ENCODE data around the gene RC3H2.
A peak's percentile ranks its signal among the peaks of the same experiment; 100 is the strongest.

Gene RC3H2

DNA sequence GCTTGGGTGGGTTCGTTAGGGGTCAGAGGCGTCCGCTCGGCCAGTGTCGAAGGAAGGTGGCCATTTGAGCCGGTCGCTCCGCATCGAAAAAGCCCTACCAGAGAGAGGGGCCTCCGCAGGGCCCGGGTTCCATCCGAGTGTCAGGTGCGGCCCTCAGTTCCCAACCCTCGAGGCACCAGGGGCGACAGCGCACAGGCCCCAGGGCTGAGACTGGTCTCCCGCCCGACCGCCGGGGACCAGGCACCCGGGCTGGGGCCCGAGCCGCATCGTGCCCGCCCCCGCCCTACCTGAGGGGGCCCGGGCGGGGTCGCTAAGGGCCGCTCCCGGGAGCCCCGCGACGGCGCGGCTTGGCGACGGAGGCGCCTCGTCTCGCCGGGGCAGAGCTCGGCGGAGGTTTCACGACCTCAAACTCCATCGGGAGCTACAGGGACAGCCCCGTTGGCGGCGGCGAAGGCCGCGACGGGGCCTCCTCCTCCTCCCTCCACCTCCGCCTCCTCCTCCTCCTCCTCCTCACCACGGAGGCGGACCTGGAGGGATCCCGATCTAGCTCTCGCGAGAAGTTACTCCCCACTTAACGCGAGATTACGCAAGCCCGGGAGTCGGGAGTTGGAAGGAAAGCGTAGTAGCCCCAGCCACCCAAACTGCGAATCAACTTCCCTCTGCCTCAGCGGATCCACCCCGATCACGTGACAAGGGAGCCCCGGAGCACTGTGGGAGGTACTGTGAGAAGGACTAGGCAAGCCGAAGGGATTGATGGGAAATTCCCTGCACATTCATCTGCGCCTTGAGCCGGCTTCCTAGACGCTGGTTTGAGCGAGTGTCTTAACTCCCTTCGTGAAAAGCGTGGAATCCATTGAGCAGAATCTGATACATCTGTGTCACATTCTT is at the start of gene RC3H2:
RC3H2 (minus strand) TSS at position 537 of the 888 bp plus-strand sequence. CDS start 7,850 bp downstream, outside the sequence.
- peak; percentile 100 for DNase-seq (ENCODE audit: low read depth)

DNA sequence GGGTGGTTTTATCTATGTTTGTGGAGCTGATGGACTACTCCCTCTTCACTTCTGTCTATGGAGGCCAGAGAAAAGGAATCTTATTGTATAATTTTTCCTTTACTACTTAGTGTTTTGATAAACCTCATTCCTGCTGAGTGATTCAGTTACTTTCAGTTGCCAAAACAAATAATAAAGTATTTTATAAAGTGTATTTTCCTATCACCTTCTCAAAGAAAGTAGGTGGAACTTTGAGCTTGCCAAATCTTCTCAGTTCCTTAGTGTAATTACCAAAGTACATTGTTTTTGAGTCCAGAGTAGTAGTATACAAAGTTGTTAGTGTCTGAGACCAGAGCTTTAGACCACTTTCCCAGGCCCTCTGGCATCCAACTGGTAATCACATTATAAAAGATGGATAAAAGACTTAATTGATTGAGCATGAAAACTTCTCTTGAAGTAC is 49.1 kb upstream of the RC3H2 start:
- peak; percentile 49 for DNase-seq (ENCODE audit: low read depth)

DNA sequence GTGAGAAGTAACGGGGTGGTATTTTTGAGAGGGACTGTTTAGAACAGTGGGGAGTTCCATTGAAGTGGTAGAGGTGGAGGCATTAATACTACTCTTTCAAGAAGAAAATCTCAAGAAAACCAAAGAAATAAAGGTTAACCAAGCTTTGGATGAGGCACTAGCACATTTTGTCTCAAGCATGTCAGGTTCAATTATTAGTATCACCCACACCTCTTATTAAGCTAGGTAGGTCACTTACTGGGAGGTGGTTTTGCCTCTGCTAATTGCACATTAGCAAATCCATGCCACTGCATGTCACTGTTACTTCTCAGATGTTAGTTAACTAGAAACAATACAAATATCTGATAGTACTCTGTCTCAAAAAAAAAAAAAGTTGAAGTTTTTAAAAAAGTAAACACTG is 45.9 kb upstream of the RC3H2 start:
- no peak for DNase-seq (ENCODE audit: low read depth)

DNA sequence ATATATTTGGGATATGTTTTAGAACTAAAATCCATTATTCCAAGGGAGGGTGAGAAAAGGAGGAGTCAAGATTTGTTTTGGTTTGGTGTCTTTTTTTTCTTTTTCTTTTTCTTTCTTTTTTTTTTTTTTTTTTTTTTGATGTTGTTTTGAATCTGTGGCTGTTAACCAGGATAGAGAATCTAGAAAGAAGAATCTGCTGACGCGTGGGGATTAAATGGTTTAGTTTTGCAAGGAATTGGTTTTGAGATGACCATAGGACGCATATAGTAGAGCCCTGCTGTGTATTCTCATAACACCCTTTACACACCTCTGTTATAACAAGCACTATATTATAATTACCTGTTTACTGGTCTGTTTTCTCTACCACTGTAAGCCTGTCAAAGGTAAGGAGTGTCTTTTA is 45.1 kb upstream of the RC3H2 start:
- no peak for DNase-seq (ENCODE audit: low read depth)

DNA sequence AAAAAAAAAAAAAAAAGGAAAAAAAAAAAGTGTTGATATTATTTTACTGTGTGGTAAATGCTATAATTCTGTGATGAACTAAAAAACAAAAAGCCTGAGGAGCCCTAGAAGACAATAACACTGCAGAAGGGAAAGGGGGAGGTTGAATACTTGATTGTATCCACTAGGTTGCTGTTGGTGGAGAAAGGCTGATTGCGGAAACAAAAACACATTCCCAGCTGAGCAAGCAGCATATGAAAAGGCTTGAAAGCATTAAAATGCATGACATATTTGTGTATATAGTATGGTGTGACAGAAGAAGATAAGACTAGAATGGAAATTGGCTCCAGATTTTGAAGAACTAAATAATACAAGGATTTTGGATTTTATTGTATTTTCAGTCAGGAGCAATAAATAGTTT is 44.5 kb upstream of the RC3H2 start:
- DNase-seq (ENCODE audit: low read depth): no peak

DNA sequence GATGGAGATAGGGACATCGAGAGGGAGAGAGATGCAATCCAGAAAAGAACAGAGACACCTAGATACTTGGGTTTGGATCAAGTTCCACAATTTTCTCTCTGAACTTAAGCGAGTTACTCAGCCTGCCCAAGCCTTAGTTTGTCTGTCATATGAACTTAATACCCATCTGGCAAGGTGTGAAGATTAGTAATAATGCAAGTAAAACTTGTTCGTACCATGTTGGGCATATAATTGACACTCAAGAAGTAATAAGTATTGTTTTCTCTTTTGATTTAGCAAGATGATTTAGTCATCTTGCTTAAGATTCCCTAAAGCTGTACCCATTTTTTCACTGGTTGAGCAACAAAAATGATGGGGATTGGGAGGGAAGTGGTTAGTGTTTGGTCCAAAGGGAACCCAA is 43.2 kb upstream of the RC3H2 start:
- DNase-seq (ENCODE audit: low read depth): no peak

DNA sequence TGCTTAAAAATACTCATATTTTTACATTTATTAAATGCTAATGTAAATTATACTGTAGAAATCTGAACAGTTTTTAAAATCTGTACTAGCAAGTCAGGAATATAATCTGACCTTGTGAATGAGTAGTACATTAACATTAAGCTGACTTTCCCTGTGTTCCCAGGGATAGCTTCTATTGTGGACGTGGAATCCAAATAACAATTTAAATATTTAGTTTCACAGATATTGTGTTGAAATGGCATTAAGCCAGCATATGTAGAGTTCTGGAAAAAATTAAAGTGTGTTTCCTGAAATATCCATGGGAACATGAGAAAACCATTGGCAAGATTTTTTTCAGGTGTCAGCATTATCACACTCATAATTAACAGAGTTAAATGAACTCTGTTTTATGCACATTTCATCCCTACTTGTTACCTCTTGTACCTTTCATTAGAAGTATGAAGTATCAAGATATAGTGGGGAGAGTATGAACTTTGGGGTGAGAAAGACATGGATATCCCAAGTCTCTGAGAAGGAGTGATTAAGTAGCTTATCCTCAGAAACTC is 41.4 kb upstream of the RC3H2 start:
- no peak for DNase-seq (ENCODE audit: low read depth)

DNA sequence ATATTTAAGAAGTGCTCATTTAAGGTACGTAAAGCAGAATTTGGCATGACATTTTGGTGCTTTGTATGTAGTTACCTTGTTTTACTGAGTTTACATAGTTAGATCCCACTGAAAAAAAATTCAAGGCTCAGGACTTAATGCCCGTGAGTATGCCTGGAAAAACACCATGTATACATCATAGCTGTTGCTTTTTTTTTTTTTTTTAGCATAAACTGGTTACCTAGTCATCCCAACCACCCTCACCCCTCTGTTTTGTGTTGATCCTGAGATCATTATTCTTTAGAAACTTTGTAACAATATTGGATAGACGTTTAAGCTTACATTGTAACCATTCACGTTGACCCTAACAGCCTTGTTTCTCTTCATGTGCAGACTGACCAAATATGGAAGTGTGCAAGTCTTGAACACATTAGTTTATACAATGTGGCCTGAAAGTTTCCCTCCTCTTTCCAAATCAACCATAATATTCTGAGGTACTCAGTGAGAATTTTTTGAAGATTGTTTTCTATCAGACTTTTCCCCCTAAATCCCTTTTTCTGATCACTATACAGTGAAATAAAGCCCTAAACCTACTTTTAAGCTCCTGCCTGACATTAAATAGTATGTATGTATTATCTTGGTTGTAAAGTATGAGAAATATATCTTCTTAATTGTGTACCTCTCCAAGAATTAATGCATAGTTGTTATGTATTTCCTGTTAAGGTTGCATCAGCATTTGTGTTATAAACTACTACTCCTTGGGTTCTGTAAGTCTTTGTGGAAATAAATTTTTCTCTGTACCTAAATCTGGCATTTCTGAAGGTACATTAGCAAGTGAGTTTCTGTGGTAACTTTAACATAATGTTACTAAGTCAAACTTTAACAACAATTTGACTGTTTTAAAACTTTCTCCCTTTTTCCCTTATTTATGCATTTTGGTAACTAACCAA is 40.1 kb upstream of the RC3H2 start:
- no peak for DNase-seq (ENCODE audit: low read depth)

GRCh38 chr9:122941582-122942234 is 36.5 kb upstream of the RC3H2 start:
- DNase-seq (ENCODE audit: low read depth): peak; percentile 64

DNA sequence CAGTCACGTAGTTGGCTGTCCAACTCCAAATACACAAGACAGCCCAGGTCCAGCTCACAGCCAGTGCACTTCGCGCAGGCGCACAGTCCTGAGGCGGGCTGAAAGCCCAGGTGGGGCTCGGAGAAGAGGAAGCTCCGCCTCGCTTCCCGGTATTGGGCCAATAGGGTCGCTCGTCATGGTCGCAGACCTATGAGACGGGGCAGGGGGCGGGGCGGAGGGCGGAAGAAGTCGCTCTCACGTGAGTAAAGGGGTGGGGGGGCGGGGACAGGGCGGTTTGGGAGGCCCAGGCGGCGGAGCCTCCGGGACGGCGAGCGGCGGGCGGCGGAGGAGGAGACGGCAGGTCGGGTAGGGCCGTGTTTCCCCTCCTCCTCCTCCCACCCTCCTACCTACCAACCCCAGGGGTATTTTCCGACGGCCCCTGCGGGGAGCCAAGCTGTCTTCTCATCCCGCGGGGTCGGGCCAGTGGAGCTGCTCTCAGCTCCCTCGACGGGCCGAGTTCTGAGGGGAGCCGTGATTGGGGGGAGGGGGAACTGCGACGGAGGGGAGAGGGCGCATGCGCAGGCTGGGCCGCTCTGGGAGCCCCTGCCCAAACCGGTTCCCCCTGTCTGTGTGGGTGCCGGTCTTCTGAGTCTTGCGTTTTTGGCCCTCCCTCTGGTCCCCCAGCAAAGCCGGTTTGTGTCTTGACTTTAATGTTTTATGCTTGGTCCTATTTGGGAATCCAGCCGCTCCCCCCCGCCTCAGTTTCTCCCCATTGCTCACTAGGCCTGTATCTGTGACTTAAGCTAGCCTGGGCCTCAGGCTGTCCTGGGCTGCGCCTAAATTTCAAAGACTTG is 35.8 kb upstream of the RC3H2 start, which contains the start of gene RABGAP1:
RABGAP1 (plus strand) TSS at position 272 of the 833 bp plus-strand sequence. CDS start 16,040 bp downstream, outside the sequence.
- DNase-seq (ENCODE audit: low read depth): peak; percentile 99

DNA sequence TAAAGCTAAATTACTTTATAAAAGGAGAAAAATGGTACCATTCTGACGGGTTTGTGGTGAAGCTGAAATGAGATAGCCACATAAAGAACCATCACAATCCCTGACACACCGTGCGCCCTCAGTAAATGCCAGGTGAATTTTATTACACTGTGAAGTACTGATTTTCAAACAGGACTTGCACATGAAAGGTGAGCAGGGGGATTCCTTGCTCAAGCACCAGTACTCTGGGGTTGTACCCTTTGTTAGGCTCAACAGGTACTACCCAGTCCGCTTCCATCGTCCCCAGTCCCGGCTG is 35.2 kb upstream of the RC3H2 start:
- DNase-seq (ENCODE audit: low read depth): no peak

GRCh38 chr9:122939601-122940000 is 34.4 kb upstream of the RC3H2 start:
- no peak for DNase-seq (ENCODE audit: low read depth)

- no peak for DNase-seq (ENCODE audit: low read depth)
These were observed 31.7 kb upstream of the RC3H2 start for GRCh38 chr9:122936883-122937282.

GRCh38 chr9:122936464-122936863 is 31.3 kb upstream of the RC3H2 start:
- no peak for DNase-seq (ENCODE audit: low read depth)

DNA sequence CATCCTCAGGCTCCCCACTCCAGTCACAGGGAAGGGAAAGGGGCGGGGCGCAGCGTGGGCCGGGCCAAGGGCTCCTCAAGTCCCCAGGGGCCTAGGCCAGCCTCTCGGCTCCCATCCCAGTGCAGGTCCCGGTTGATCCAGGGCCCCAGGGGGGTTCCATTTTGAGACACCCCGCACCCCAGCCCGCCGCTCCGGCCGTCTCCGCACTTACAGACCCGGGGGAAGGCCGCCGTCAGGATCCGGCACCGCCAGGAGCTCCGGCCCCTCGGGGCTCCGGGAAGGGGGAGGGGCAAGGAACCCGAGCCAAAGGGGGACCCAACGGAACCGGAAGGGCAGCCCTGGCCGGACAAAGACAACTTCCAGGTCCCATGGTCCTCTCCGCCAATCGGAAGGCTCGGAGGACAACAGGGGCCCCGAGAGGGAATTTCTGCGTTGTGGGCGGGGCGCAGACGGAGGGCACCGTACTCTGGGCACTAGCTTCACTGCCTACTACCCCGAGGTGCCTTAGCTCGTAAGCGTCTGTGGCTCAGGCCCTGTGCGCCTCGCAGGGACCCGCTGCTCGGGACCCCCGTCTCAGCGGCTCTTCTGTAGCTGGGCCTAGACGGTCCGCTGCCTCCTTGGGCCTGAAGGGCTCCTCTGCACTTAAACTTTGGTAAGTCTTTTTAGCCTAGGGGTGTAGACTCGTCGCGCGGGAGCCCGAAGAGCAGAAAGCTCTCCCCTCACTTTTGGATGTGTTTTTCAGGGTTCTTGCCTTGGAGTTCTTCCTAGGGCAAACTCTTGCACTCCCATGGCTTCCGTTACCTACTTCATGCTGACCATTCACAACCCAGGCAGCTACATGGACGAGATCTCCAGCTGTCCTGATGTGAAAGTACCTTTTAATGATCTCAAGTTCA is 26.3 kb upstream of the RC3H2 start, which contains the start of gene ZBTB26:
ZBTB26 (minus strand) TSS at position 287 of the 896 bp plus-strand sequence. CDS start 11,578 bp downstream, outside the sequence.
- peak; percentile 98 for DNase-seq (ENCODE audit: low read depth)

DNA sequence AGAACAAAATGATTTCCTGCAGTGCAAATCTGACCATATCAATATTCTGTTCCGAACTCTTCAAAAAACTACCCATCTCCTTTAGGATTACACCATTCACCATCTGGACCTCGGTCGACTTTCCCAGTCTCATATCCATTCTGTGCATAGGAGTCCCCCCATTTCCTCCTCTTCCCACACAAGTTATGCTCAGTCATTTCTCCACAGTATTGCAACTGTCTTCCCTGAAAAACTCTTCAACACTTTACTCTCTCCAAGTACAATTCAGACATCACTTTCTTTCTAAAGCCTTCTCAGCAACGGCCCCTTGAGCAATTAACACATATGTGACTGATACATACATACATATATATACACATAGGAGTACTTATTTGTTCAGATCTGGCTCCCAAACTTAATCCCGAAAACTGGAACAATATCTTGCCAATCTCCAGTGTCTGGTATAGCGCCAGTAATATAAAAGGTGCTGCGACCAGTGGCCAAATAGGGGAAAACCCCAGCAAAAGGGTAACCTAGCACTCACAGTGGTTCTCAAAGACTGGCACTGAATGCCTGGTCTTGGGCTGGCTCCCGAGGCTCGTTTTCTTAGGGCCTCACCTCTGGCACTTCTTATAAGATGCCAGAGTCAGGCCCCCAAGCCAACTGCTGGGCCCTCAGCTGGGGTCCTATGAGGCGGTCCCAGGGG is 25.5 kb upstream of the RC3H2 start:
- no peak for DNase-seq (ENCODE audit: low read depth)

DNA sequence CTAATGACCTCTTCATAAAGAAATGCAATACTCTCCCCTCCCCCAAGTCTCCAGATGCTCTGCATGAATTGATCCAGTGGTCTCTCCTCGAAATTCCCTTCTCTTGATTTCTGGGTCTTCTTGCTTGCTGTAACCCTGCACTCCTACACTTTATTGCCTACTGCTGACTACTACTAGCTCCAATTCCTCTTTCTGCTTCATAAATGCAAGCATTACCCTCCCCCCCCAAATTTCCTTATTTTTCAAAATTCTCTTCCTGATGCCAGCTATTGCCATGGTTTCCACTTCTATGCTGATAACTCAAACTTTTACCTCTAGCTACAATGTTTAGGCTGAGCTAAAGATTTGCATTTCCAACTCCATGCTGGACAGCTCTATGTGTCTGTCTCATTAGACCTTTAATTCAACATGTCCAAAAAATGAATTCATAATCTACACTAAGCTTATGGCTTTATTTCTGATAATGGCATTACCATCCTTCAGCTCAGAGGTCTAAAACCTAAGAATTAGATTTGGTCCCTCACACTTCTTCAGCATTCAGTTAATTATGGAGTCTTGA is 24.7 kb upstream of the RC3H2 start:
- no peak for DNase-seq (ENCODE audit: low read depth)

- no peak for DNase-seq (ENCODE audit: low read depth)
These were observed 18.8 kb upstream of the RC3H2 start for GRCh38 chr9:122923947-122924346.

GRCh38 chr9:122922713-122923112 is 17.6 kb upstream of the RC3H2 start:
- no peak for DNase-seq (ENCODE audit: low read depth)
